Astrocyte (in vitro differentiated cells and primary cell): ENCODE data around the gene SIRT3.

Experiments used
- CTCF ChIP-seq: IDR thresholded peaks from 2 replicates; pipeline ENCODE4 v1.5.1; 2011; ENCODE audit warnings: low read depth, mild to moderate bottlenecking, inconsistent platforms, low read length, moderate library complexity; ENCODE audit not compliant: insufficient read depth
- EZH2 ChIP-seq: IDR thresholded peaks from 2 replicates; pipeline ENCODE4 v1.6.1; 2012; ENCODE audit warnings: mild to moderate bottlenecking, low read length, inconsistent platforms; ENCODE audit not compliant: insufficient read depth

- no peak for TF ChIP-seq CTCF
- TF ChIP-seq EZH2: no peak
Observed at GRCh38 chr11:208181-208916, 27.8 kb downstream of the SIRT3 start.
